K562 (cell line): Measurements from ENCODE around the gene IP6K3. TPM values are rescaled to one million over a fixed set of nuclear protein-coding genes. Genes with fewer than 3 reads are reported as not detected.

ENCODE experiments used
- ATAC-seq: fragments of 200-7000 bp; cut with Tn5 transposase; 3 replicates; pipeline ENCODE4 v1.9.1; 2020; ENCODE audit warnings: moderate library complexity
- BruUV-seq: library from RNA; stranded (reverse); fragments of 400-500 nt; replicated peaks from 2 replicates; lab custom pipeline; 2021; lab: Mats Ljungman, UMichigan
- CTCF ChIA-PET: fragments of 300-600 bp; formaldehyde crosslinking; extraction: SDS; loops from one replicate; lab custom pipeline; 2021; ENCODE audit warnings: low intra/inter-chr PET ratio; lab: Yijun Ruan, JAX
- POLR2A ChIA-PET: fragments of 300-600, 350-650 bp; sonication (Branson Sonifier 250); formaldehyde crosslinking; extraction: SDS; loops from one replicate; lab custom pipeline; 2021; ENCODE audit warnings: antibody characterized with exemption, inconsistent platforms; lab: Yijun Ruan, JAX
- DNase-seq, 4 experiments: peaks; one replicate each; pipeline versions ENCODE4 v3.0.0 to v3.0.0-alpha.2; 2011 to 2018; ENCODE audit warnings: low spot score in 3 of 4, mixed read lengths in 3 of 4; ENCODE audit errors: extremely low read depth in 1 of 4
- FAIRE-seq: peaks from 2 replicates; lab custom pipeline; 2011; peaks lifted over from hg19 to GRCh38; lab: Jason Lieb, UNC
- H2AFZ ChIP-seq: 2 replicates; pipeline ENCODE4 v1.6.0; 2011; ENCODE audit warnings: low read depth, low read length, control low read depth, inconsistent platforms
- H3K27ac ChIP-seq: fragments of 200-600 bp; 3 replicates; pipeline ENCODE4 v1.8.0; 2011; ENCODE audit warnings: low read depth, mild to moderate bottlenecking, control low read depth, inconsistent platforms, low read length, moderate library complexity, mixed read lengths; ENCODE audit errors: extremely low read depth
- H3K27me3 ChIP-seq, 2 experiments: fragments of 300-600 bp in 1 of 2; 2 replicates in 1 of 2; 3 replicates in 1 of 2; pipeline versions ENCODE4 v1.6.0 to v1.8.0; 2011; ENCODE audit warnings: inconsistent platforms in 2 of 2, low read length in 2 of 2, mild to moderate bottlenecking in 1 of 2, mixed read lengths in 1 of 2, moderate library complexity in 1 of 2; ENCODE audit not compliant: control insufficient read depth in 2 of 2, insufficient read depth in 2 of 2
- H3K36me3 ChIP-seq: fragments of 300-600 bp; 3 replicates; pipeline ENCODE4 v1.8.0; 2011; ENCODE audit warnings: mild to moderate bottlenecking, low read length, inconsistent platforms; ENCODE audit not compliant: control insufficient read depth, insufficient read depth
- H3K4me1 ChIP-seq, 2 experiments: fragments of 200-600 bp in 1 of 2; replicated peaks in 1 of 2; 2 replicates in 1 of 2; 3 replicates in 1 of 2; pipeline versions ENCODE4 v1.5.1 to v1.8.0; 2011; ENCODE audit warnings: inconsistent platforms in 2 of 2, low read length in 2 of 2, mild to moderate bottlenecking in 1 of 2, mixed read lengths in 1 of 2, moderate library complexity in 1 of 2; ENCODE audit not compliant: control insufficient read depth in 2 of 2, insufficient read depth in 2 of 2
- H3K4me2 ChIP-seq: 2 replicates; pipeline ENCODE4 v1.6.1; 2011; ENCODE audit warnings: low read length, control low read depth, inconsistent platforms, mixed read lengths; ENCODE audit not compliant: insufficient read depth
- H3K4me3 ChIP-seq: fragments of 200-600 bp; sonication (generic), shearing (Covaris generic); 2 replicates; pipeline ENCODE4 v1.5.1; 2016; ENCODE audit warnings: control low read depth, inconsistent platforms
- H3K79me2 ChIP-seq: fragments of 200-600 bp; 3 replicates; pipeline ENCODE4 v1.8.0; 2011; ENCODE audit warnings: low read length, inconsistent platforms; ENCODE audit not compliant: control insufficient read depth, insufficient read depth
- H3K9ac ChIP-seq, 2 experiments: 2 replicates each; pipeline versions ENCODE4 v1.6.0 to v1.6.1; 2011; ENCODE audit warnings: low read depth in 2 of 2, low read length in 2 of 2, control low read depth in 1 of 2, inconsistent platforms in 1 of 2, mild to moderate bottlenecking in 1 of 2, mixed read lengths in 1 of 2; ENCODE audit not compliant: insufficient read depth in 1 of 2
- H3K9me1 ChIP-seq: one replicate; pipeline ENCODE4 v1.6.0; 2011; ENCODE audit warnings: inconsistent platforms, mild to moderate bottlenecking, low read length, moderate library complexity; ENCODE audit not compliant: control insufficient read depth, insufficient read depth
- H3K9me3 ChIP-seq: replicated peaks from 2 replicates; pipeline ENCODE4 v1.5.1; 2011; ENCODE audit warnings: low read depth, low read length, inconsistent platforms; ENCODE audit not compliant: control insufficient read depth, insufficient read depth
- H4K20me1 ChIP-seq: replicated peaks from 2 replicates; pipeline ENCODE4 v1.6.1; 2011; ENCODE audit warnings: low read length, inconsistent platforms, mixed read lengths; ENCODE audit not compliant: control insufficient read depth, insufficient read depth
- ARID1B ChIP-seq: fragments of 450-650 bp; IDR thresholded peaks from 2 replicates; pipeline ENCODE4 v1.6.1; 2016; ENCODE audit warnings: antibody characterized with exemption, mild to moderate bottlenecking, inconsistent platforms
- CXXC5 ChIP-seq: fragments of 250-450 bp; sonication (Bioruptor Pico); IDR thresholded peaks from 2 replicates; pipeline ENCODE4 v1.8.0; 2022; ENCODE audit warnings: inconsistent platforms, mild to moderate bottlenecking, moderate library complexity
- DEAF1 ChIP-seq: fragments of 450-650 bp; formaldehyde crosslinking; IDR thresholded peaks from 2 replicates; pipeline ENCODE4 v1.4.0; 2020; ENCODE audit warnings: mild to moderate bottlenecking, moderate library complexity
- ELF2 ChIP-seq: fragments of 250-450 bp; sonication (Bioruptor Pico); IDR thresholded peaks from 2 replicates; pipeline ENCODE4 v1.5.0; 2021; ENCODE audit warnings: mild to moderate bottlenecking
- HEY1 ChIP-seq: fragments of 250-450 bp; sonication (Bioruptor Pico); IDR thresholded peaks from 2 replicates; pipeline ENCODE4 v1.5.0; 2020; ENCODE audit warnings: mild to moderate bottlenecking, moderate library complexity, borderline replicate concordance
- HNRNPLL ChIP-seq: fragments of 200-400 bp; formaldehyde crosslinking; IDR thresholded peaks from 2 replicates; pipeline ENCODE4 v1.6.1; 2017; ENCODE audit warnings: low read length, low read depth, mild to moderate bottlenecking; ENCODE audit not compliant: poor library complexity, severe bottlenecking
- JUNB ChIP-seq: fragments of 450-650 bp; formaldehyde crosslinking; conservative IDR thresholded peaks from 2 replicates; pipeline ENCODE4 v1.4.0; 2020; ENCODE audit warnings: mild to moderate bottlenecking
- NCOA6 ChIP-seq: fragments of 450-650 bp; IDR thresholded peaks from 2 replicates; pipeline ENCODE4 v1.6.1; 2017; ENCODE audit warnings: mild to moderate bottlenecking
- ZFPM2 ChIP-seq: fragments of 250-450 bp; sonication (Bioruptor Pico); IDR thresholded peaks from 2 replicates; pipeline ENCODE4 v1.5.1; 2022; ENCODE audit warnings: mild to moderate bottlenecking
- ZNF316 ChIP-seq: fragments of 450-650 bp; IDR thresholded peaks from 2 replicates; pipeline ENCODE4 v1.6.1; 2016
- ZNF444 ChIP-seq: fragments of 250-450 bp; sonication (Bioruptor Pico); IDR thresholded peaks from 2 replicates; pipeline ENCODE4 v1.4.0; 2020; ENCODE audit warnings: mild to moderate bottlenecking, moderate library complexity
- ZNF75A ChIP-seq: fragments of 450-650 bp; formaldehyde crosslinking; IDR thresholded peaks from 2 replicates; pipeline ENCODE4 v1.4.0; 2020; ENCODE audit warnings: mild to moderate bottlenecking
- WGBS: fragments of 100-300 bp; shearing (Covaris generic); methylation state at CpG from one replicate; pipeline ENCODE4 v1.1.6; 2016; ENCODE audit warnings: low coverage, mixed read lengths; ENCODE audit not compliant: insufficient coverage; ENCODE audit errors: missing lambda C conversion rate; 5-methylcytosine and 5-hydroxymethylcytosine counted together
- in situ Hi-C: fragments of 300-500 bp; cut with MboI; formaldehyde crosslinking; loops from 4 replicates; pipeline ENCODE4 v1.15.0; 2018; ENCODE audit warnings: inconsistent platforms, mixed read lengths
- intact Hi-C: fragments of 100-400 bp; cut with micrococcal nuclease; formaldehyde crosslinking; loops from 2 replicates; pipeline ENCODE4 v1.14.2; 2022
- polyA plus RNA-seq, 8 experiments: library from polyadenylated mRNA; depleted of rRNA in 4 of 8; stranded (reverse) in 5 of 8; unstranded in 3 of 8; fragments of >200 nt; fragmentation: Nextera tagmentation in 2 of 8; fragmentation: Illumina TruSeq in 1 of 8; extraction: Ambion mirVana in 2 of 8; extraction: Trizol in 1 of 8; gene quantifications; 2 replicates each; pipeline versions ENCODE4 v1.2.1 to v1.2.3, GENCODE V29; 2011 to 2014; ENCODE audit warnings: inconsistent platforms in 1 of 8, missing spikeins in 1 of 8
- total RNA-seq, 7 experiments: library from RNA; depleted of rRNA in 6 of 7; stranded (reverse); fragments of >200 nt in 6 of 7; fragmentation: Illumina TruSeq in 2 of 7; extraction: Trizol in 2 of 7; gene quantifications; 2 replicates each; pipeline versions ENCODE4 v1.2.1 to v1.2.3, GENCODE V29; 2011 to 2021; ENCODE audit warnings: low replicate concordance in 1 of 7

The IP6K3 gene
- total and polyA plus RNA-seq, 9 of the 15 experiments (the other 6 are each of a cell fraction or from before 2014, with no cell fraction given): not detected

GRCh38 chr6:33699131-33699530 lies 47.6 kb downstream of the IP6K3 start:
- in situ Hi-C loops (no loop called here), intact Hi-C loops (no loop called here)
- DNase-seq (no peak), ATAC-seq (no peak), FAIRE-seq (no peak)
- no peak overlapping the region for H3K4me3 ChIP-seq
- H2AFZ ChIP-seq: no peak overlapping the region
- peaks cover 5 to 13% of the 10 kb centered on the region in 2 experiments; a peak in 4 of 5 replicates for H3K4me1 ChIP-seq
- BruUV-seq: no TSS peak
- WGBS: 91% methylated on average over 8 of the region's 8 CpGs
- TF ChIP-seq CXXC5 (CRISPR knock-in tag) (no peak), ARID1B (no peak), JUNB (CRISPR knock-in tag) (no peak), HEY1 (no peak), ZFPM2 (no peak), ZNF444 (no peak)
- no peak overlapping the region for H3K4me2 ChIP-seq
- peak overlapping the region in 1 of 2 experiments; percentile 35; a peak in 1 of 4 replicates for H3K9ac ChIP-seq
- no peaks in the 10 kb centered on the region for H3K27me3 ChIP-seq
- no peaks in the 10 kb centered on the region for H3K79me2 ChIP-seq
- H3K36me3 ChIP-seq: peaks cover 83% of the 10 kb centered on the region
- ChIA-PET POLR2A (no interaction called here), CTCF (interaction anchor here (0.6 to 5.5 kb wide), 3 partner anchors 109 to 1132 kb away, joined by 4 to 60 read pairs (median 20); no protein-coding TSS in a partner anchor)
- no peaks in the 10 kb centered on the region for H4K20me1 ChIP-seq
- no peaks in the 10 kb centered on the region for H3K9me3 ChIP-seq
- no peaks in the 10 kb centered on the region for H3K9me1 ChIP-seq
- H3K27ac ChIP-seq: no peak overlapping the region

GRCh38 chr6:33698494-33698893 lies 48.2 kb downstream of the IP6K3 start:
- BruUV-seq: no TSS peak
- H3K4me2 ChIP-seq: no peak overlapping the region
- H3K4me1 ChIP-seq: peaks cover 5 to 16% of the 10 kb centered on the region in 2 experiments; a peak in 4 of 5 replicates

More at GRCh38 chr6:33698494-33698893, 48.2 kb downstream of the IP6K3 start:
- Histone ChIP-seq H4K20me1 (no peaks in the 10 kb centered on the region), H3K4me3 (no peak overlapping the region), H3K27ac (no peak overlapping the region), H3K27me3 (no peaks in the 10 kb centered on the region), H3K9ac (no peak overlapping the region), H3K36me3 (peaks cover 84% of the 10 kb centered on the region)
- POLR2A ChIA-PET: no interaction called here
- 86% methylated on average over 10 of the region's 10 CpGs for WGBS
- intact Hi-C loops: no loop called here
- CTCF ChIA-PET: interaction anchor here (5.5 kb wide), 1 partner anchor 109 kb away, joined by 60 read pairs; no protein-coding TSS in a partner anchor
- TF ChIP-seq NCOA6: no peak
- no peak for TF ChIP-seq ELF2 (CRISPR knock-in tag)
- no peak for TF ChIP-seq ZNF316
- TF ChIP-seq ZNF75A (CRISPR knock-in tag): no peak
- TF ChIP-seq DEAF1: no peak
- no peak for TF ChIP-seq HNRNPLL
- TF ChIP-seq, all 486 proteins: peak for 0
- FAIRE-seq (no peak), DNase-seq (no peak), ATAC-seq (no peak)
- H2AFZ ChIP-seq: no peak overlapping the region
- H3K9me3 ChIP-seq: no peaks in the 10 kb centered on the region
- no peaks in the 10 kb centered on the region for H3K79me2 ChIP-seq
- H3K9me1 ChIP-seq: no peaks in the 10 kb centered on the region
- in situ Hi-C loops: no loop called here
